Left ventricle myocardium inferior (tissue), 1 donor: ENCODE results near the gene DEAF1. TPM values are rescaled to one million over a fixed set of nuclear protein-coding genes. Genes with fewer than 3 reads are reported as not detected.

Experiments
- DNase-seq: peaks from one replicate; pipeline ENCODE4 v3.0.0-alpha.2; 2020
- H3K27ac ChIP-seq: fragments of 200-600 bp; replicated peaks from 2 replicates; pipeline ENCODE4 v1.8.0; 2021
- H3K27me3 ChIP-seq: fragments of 200-600 bp; 2 replicates; pipeline ENCODE4 v1.8.0; 2021; ENCODE audit warnings: low read depth
- H3K36me3 ChIP-seq: fragments of 200-600 bp; 2 replicates; pipeline ENCODE4 v1.8.0; 2021
- H3K4me1 ChIP-seq: fragments of 200-600 bp; 2 replicates; pipeline ENCODE4 v1.8.0; 2021
- H3K4me3 ChIP-seq: fragments of 200-600 bp; 2 replicates; pipeline ENCODE4 v1.8.0; 2021; ENCODE audit warnings: mild to moderate bottlenecking, moderate library complexity
- H3K9me3 ChIP-seq: fragments of 200-600 bp; replicated peaks from 2 replicates; pipeline ENCODE4 v1.8.0; 2021
- CTCF ChIP-seq: fragments of 200-600 bp; IDR thresholded peaks from 2 replicates; pipeline ENCODE4 v1.8.0; 2021; ENCODE audit warnings: antibody characterized with exemption, mild to moderate bottlenecking, borderline replicate concordance
- intact Hi-C: fragments of 100-400 bp; cut with micrococcal nuclease; formaldehyde crosslinking; loops from one replicate; pipeline ENCODE4 v1.11.0; 2022
- total RNA-seq: library from RNA; stranded (reverse); fragmentation: NEBNext Ultra II Directional; extraction: Animal tissue kit (Norgen Biotek cat#: 25700); gene quantifications from one replicate; pipeline ENCODE4 v1.2.1, GENCODE V29; 2021
- donor health status: DM: no; HTN: yes; CAD: no; lungs with severe emphysema.

The DEAF1 gene
- total RNA-seq, 1 donor from 2014 or later: 18.1 TPM

DNA sequence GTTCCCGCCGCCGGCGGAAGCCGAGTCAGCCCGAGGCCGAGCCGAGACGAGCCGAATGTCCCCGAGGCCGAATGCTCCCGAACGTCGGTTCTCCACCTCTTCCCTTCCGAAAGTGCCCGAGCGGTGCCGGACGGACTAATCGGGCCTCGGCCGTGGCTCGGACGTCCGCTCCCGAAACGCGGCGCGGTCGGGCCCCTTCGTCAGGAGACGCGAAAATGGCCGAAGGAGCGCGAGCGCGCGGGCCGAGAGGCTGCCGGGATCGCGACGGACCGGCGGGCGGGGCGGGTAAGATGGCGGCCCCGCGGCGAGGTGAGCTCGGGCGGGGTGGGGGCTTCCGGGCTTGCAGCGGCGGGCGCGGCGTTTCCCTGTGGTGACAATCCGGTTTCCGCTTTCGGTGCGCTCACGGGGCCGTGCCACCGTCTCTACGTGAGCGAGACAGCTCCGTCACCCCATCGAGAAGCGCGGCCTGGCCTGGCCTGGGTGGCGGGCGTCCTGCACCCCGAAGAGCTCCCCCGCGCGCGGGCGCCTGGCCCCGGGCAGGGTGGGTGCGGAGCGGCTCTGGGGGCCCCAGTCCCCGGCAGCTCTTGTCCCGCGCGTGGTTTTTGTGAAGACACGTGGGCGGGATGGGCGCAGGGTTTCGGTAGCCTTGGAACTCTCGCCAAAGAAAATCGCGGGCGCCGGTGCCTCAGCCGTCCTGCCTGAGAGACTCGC lies 671 bp upstream of the DEAF1 start, which contains the start of gene TMEM80:
TSS of gene TMEM80 (plus strand) at position 279 of the 711 bp plus-strand sequence. CDS start at position 291, 12 bp downstream.
- intact Hi-C loops: no loop called here
- H3K4me3 ChIP-seq: peak within 1 kb of the TSS; percentile 89
- H3K36me3 ChIP-seq: peaks cover 12% of the 10 kb centered on the region
- TF ChIP-seq CTCF: no peak
- peak; percentile 99 for DNase-seq
- H3K9me3 ChIP-seq: no peaks in the 10 kb centered on the region
- H3K27me3 ChIP-seq: no peaks in the 10 kb centered on the region
- peak within 1 kb of the TSS; percentile 99 for H3K27ac ChIP-seq
- peaks cover 60% of the 10 kb centered on the region for H3K4me1 ChIP-seq

DNA sequence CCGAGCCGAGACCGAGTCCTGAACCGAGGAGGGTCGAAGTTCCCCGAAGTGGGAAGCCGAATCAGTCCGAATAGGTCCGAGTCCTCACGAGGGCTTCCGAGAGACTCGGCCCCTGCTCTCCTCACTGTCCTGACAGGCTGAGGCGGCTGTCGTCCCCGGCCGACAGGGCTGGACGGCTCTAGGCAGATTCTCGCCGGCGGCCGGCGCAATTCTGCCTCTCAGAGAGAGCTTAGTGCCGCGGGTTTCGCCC lies 191 bp upstream of the DEAF1 start:
- TF ChIP-seq CTCF: no peak
- H3K4me1 ChIP-seq: peaks cover 61% of the 10 kb centered on the region
- intact Hi-C loops: no loop called here

DNA sequence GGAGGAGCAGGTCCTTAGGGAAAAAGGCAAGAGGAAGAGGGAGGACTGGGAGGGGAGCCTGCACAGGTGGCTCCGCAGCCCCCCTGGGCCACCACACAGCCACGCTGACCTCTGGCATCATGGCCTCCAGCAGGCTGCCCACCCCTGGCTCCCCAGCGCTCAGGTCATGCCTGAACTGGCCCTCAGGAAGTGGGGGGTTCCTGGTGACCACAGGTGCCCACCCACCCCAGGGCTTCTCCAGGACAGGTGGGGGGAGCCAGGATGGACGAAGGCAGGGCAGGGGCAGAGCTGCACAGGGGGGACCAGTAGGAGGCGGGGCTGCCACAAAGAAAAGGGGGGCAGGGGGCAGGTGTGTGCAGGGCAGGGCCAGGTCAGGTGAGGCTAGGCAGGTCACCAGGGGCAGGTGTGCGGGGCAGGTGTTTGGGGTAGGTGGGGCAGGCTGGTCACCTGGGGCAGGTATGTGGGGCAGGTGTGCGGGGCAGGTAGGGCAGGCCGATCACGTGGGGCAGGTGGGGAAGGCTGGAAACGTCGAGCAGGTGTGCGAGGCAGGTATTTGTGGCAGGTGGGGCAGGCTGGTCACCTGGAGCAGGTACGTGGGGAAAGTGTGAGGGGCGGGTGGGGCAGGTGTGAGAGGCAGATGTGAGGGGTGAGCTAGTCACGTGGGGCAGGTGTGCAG lies 997 bp downstream of the DEAF1 start:
- TF ChIP-seq CTCF: no peak
- H3K27ac ChIP-seq: peak overlapping the region; percentile 99
- no peak for DNase-seq
- no peaks in the 10 kb centered on the region for H3K27me3 ChIP-seq
- H3K4me3 ChIP-seq: peak overlapping the region; percentile 89
- H3K4me1 ChIP-seq: peaks cover 61% of the 10 kb centered on the region
- intact Hi-C loops: no loop called here
- no peaks in the 10 kb centered on the region for H3K9me3 ChIP-seq
- peaks cover 8% of the 10 kb centered on the region for H3K36me3 ChIP-seq

More for the DNA sequence above, 191 bp upstream of the DEAF1 start:
- DNase-seq: no peak
- no peaks in the 10 kb centered on the region for H3K27me3 ChIP-seq
- peaks cover 8% of the 10 kb centered on the region for H3K36me3 ChIP-seq
- H3K4me3 ChIP-seq: peak overlapping the region; percentile 89
- H3K9me3 ChIP-seq: no peaks in the 10 kb centered on the region
- H3K27ac ChIP-seq: peak overlapping the region; percentile 99

DNA sequence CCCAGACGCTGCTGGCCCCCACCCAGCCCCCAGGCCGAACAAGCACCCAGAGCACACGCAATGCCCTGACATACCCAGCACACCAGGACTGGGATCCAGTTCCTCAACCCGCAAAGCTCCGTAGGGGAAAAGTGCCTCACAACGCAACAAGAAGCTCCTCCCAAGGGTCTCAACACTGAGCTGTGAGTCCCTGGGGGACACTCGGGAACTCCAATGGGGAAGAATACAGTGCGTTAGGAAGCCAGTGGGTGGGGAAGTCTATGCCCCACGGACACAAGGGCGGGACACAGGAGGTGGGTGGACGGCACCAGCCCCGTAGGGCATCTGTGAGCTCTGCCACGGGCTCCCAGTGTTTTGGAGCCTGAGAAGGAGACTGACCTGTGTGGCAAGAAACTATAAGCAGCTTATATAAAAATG lies 1.6 kb downstream of the DEAF1 start:
- no peak for DNase-seq
- Histone ChIP-seq H3K27me3 (no peaks in the 10 kb centered on the region), H3K27ac (peak overlapping the region; percentile 99), H3K4me1 (peaks cover 61% of the 10 kb centered on the region), H3K9me3 (no peaks in the 10 kb centered on the region), H3K36me3 (peaks cover 12% of the 10 kb centered on the region), H3K4me3 (peak overlapping the region; percentile 89)
- no peak for TF ChIP-seq CTCF
- intact Hi-C loops: no loop called here

GRCh38 chr11:692824-693414 lies 2.1 kb downstream of the DEAF1 start:
- H3K4me3 ChIP-seq: peak overlapping the region; percentile 89
- no peaks in the 10 kb centered on the region for H3K27me3 ChIP-seq
- intact Hi-C loops: no loop called here
- peak overlapping the region; percentile 99 for H3K27ac ChIP-seq
- H3K36me3 ChIP-seq: peaks cover 17% of the 10 kb centered on the region
- no peak for DNase-seq
- H3K9me3 ChIP-seq: no peaks in the 10 kb centered on the region
- H3K4me1 ChIP-seq: peaks cover 61% of the 10 kb centered on the region
- no peak for TF ChIP-seq CTCF
